Activated gamma-delta T cell (primary cell): ENCODE measurements around the gene BAHCC1.

Experiments
- DNase-seq: peaks from one replicate; lab custom pipeline; 2025; lab: John Stamatoyannopoulos, UW

BAHCC1 gene

GRCh38 chr17:81427173-81428120 lies 32.2 kb downstream of the BAHCC1 start:
- DNase-seq, result no peak

GRCh38 chr17:81428121-81428515 lies 32.9 kb downstream of the BAHCC1 start:
- DNase-seq, result no peak

- no peak for DNase-seq
These were observed 33.3 kb downstream of the BAHCC1 start for GRCh38 chr17:81428516-81428915.

GRCh38 chr17:81428948-81429774 lies 33.9 kb downstream of the BAHCC1 start:
- DNase-seq, result no peak

DNA sequence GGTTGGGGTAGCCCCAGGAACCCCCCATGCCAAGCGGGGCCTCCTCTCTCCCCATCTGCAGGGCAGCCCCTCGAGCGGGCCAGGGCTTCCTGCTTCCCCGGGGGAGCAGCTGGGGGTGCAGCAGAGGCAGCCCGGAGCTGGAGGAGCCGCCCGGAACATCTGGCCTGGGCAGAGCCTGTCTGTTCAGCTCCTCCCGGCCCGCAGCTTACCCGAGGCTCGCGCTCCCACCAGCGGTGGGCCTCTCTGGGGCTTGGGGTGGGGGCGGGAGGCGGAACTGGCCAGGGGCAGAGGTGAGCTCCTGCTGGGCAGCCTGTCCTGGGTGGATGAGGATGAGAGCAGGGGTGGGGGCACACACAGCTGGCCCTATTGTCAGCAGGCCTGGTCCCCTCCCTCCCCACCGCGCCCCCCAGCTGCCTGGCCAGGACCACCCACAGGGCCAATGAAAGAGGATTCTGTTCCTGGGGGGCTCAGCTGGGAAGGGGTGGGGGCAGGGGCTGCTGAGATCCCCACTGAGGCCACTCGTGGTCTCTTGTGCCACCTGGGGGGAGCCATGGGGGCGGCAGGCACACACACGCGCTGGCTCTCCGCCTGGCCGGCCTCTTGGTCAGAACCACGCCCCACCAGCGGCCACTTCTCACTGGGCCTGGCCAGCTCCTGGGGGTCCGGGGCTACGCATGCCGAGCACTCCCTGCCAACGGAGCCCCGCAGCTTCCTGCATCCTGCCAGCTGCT lies 34.7 kb downstream of the BAHCC1 start:
- DNase-seq, result no peak

- DNase-seq, result no peak
These were observed 36.6 kb downstream of the BAHCC1 start for GRCh38 chr17:81431545-81432482.

DNA sequence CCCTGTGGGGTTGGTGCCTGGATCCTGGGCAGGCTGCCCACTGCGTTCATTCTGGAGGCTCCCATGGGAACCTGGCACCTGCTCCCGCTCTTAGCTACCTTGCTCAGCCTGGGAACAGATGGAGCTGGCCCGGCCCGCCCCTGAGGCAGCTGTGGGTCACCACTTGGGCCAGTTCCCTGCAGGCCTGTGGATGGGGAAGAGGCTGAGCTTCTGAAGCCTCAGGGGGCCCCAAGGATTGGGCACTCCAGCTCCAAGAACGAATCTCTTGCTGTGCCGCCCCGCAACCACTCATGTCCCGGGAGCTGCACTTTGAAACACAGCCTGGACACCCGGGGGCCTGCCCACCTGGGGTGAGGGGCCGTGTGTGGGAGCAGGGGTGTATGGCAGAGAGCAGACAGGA lies 37.7 kb downstream of the BAHCC1 start:
- DNase-seq, result no peak

GRCh38 chr17:81433656-81434055 lies 38.4 kb downstream of the BAHCC1 start:
- no peak for DNase-seq

- DNase-seq, result no peak
These were observed 38.8 kb downstream of the BAHCC1 start for GRCh38 chr17:81434072-81434471.

- no peak for DNase-seq
These were observed 39.6 kb downstream of the BAHCC1 start for GRCh38 chr17:81434681-81435417.

DNA sequence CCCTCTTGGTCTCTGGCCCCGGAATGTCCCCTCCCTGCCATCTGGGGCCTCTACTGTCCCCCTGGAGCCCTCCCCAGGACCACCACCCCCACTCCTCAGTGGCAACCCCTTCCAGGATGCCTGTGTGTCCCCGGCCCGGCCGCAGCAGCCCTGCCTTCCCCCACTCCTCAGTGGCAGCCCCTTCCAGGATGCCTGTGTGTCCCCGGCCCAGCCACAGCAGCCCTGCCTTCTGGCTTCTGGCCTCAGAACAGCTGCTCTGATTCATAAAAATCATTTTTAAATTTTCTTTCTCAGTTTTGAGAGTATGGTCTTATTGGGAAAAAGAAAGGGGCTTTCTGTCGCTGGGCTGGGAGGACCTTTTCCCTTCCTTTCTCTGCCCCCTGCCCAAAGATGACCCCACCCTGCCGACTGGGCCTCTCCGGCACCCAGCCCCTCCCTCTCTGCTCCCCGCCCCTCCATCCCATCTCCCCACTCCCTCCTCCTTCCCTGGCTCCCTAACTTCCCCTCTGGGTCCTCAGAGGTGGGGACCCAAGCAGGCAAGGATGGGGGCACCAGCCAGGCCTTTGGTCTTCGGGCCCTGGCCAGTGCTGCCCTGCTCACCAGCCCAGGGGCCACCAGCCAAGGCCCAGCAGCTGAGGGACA lies 40.5 kb downstream of the BAHCC1 start:
- no peak for DNase-seq

DNA sequence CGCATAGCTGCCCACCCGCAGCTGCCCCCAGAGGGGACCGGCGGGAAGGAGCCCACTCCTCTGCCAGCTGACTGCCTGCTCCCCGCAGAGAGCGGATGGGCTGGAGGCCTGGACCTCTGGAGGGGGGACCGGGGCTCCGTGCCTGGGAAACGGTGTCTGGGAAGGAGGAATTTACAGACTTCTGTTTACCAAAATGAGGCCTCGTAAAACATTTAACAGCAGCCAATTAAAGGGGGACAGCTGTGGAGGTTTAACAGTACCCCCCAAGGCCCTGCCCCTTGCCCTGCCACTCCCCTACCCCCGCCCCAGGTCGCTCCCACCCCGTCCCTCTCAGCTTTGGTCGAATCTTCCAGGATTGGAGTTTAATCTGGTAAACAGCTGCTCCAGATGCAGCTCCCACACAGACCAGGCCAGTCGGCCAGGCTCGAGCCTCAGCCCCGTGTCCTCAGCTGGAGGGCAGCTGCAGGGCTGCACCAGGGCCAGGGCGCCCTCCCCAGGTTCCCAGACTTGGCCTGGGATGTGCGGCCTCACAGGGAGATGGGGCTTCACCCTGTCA lies 41.1 kb downstream of the BAHCC1 start:
- no peak for DNase-seq

DNA sequence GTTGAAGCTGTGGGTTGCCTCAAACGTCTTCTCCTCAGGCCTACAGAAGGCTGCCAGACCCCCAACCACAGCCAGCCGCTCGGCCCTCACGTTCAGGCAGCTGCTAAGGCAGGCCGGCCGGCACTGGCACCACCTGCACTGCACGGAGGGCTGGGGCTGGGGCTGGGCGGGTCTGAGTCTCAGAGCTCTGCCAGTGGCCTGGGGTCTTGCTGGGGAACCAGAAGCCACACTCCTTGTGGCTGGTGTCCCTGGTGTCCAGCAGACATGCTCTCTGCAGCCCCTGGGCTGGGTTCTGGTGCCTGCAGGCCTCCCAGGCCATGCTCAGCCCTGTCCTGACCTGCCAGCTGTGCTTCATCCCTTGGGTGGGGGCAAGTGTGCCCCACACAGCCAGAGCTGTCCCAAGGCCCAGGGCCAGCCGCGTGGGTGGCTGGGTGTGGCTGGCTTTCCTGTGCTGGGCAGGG lies 42.0 kb downstream of the BAHCC1 start:
- DNase-seq, result no peak

DNA sequence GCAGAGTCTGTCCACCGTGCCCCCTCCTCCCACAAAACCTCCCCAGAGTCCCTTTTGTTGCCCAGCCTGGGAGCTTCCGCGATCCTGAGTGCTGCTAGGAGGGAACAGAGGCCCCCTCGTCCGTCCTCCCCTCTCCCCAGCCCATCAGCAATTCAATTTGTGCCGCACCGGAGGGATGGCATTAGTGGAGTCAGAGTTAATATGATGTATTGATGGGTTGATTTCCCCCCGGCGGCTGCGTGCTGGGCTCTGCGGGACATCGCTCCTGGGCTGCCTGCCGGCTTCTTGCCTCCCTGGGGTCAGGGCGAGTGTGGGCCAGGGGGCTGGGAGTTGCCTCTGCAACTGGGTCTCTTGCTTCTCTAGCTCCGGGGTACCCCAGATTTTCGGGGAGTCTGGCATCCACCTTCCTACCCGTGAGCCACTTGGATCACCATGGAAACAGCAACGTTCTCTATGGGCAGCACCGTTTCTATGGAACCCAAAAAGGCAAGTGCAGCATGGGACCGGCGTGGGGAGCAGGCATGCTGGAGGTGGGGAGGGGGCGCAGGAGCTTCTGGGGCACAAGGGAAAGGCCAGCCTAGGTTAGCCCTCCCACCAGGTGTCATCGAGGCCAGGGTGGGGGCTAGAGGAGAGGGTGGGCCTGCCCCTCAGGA lies 42.9 kb downstream of the BAHCC1 start:
- no peak for DNase-seq

GRCh38 chr17:81438688-81439087 lies 43.4 kb downstream of the BAHCC1 start:
- no peak for DNase-seq

DNA sequence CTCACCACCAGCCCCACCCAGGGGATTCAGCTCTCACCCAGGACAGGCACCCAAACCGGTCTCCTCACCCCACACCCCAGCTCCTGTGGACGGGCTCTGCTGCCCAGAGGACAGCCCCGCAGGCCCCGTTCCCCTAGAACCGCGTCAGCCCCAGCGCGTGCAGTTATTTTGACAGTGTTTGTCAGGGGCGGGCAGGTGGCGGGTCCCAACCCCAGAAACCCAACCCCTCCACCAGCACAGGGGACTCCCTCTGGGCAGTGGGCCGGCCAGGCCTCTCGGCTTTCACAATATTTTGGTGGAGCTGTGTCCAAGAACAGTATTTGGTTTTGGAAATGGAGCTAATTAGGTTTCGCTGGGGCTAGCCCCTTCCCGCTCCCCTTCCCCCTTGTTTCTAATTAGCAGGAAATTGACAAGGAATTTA lies 44.8 kb downstream of the BAHCC1 start:
- no peak for DNase-seq

- DNase-seq, result no peak
These were observed 45.4 kb downstream of the BAHCC1 start for GRCh38 chr17:81440511-81441244.

GRCh38 chr17:81442791-81443190 lies 47.5 kb downstream of the BAHCC1 start:
- no peak for DNase-seq
